OCI-LY3 (cell line): ENCODE data around the gene TUBGCP2.

Experiments used
- EZH2phosphoT487 ChIP-seq: fragments of 200-600 bp; shearing (Covaris generic); IDR thresholded peaks from 2 replicates; pipeline ENCODE4 v1.6.1; 2018; ENCODE audit warnings: antibody characterized with exemption, mixed run types, low read depth
- TF ChIP-seq, protein P1 (sequence below): fragments of 200-600, 300-600 bp; sonication (generic); IDR thresholded peaks from 2 replicates; pipeline ENCODE4 v1.5.1; 2014; ENCODE audit warnings: antibody characterized with exemption, low read length, low read depth

- TF ChIP-seq, protein P1, sequence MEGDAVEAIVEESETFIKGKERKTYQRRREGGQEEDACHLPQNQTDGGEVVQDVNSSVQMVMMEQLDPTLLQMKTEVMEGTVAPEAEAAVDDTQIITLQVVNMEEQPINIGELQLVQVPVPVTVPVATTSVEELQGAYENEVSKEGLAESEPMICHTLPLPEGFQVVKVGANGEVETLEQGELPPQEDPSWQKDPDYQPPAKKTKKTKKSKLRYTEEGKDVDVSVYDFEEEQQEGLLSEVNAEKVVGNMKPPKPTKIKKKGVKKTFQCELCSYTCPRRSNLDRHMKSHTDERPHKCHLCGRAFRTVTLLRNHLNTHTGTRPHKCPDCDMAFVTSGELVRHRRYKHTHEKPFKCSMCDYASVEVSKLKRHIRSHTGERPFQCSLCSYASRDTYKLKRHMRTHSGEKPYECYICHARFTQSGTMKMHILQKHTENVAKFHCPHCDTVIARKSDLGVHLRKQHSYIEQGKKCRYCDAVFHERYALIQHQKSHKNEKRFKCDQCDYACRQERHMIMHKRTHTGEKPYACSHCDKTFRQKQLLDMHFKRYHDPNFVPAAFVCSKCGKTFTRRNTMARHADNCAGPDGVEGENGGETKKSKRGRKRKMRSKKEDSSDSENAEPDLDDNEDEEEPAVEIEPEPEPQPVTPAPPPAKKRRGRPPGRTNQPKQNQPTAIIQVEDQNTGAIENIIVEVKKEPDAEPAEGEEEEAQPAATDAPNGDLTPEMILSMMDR = no peak
- no peak for TF ChIP-seq EZH2phosphoT487
These were observed 70.2 kb downstream of the TUBGCP2 start for GRCh38 chr10:133238466-133238804.
